H1 (cell line): ENCODE results near the gene GLDC. TPM values are rescaled to one million over a fixed set of nuclear protein-coding genes. Genes with fewer than 3 reads are reported as not detected.

Source experiments
- RBBP5 ChIP-seq: IDR thresholded peaks from 2 replicates; pipeline ENCODE4 v1.7.1; 2012; ENCODE audit warnings: low read depth, mild to moderate bottlenecking, inconsistent platforms, low read length, moderate library complexity, borderline replicate concordance
- polyA plus RNA-seq, 7 experiments: library from polyadenylated mRNA; depleted of rRNA in 3 of 7; stranded (reverse) in 5 of 7; unstranded in 2 of 7; fragments of >200 nt in 5 of 7; fragments of 200-250 nt in 2 of 7; gene quantifications; 1 replicate in 5 of 7; 2 replicates in 1 of 7; 4 replicates in 1 of 7; pipeline versions ENCODE4 v1.2.1 to v1.2.3, GENCODE V29; 2011 to 2013; ENCODE audit warnings: missing spikeins in 2 of 7, mixed read lengths in 2 of 7
- total RNA-seq: library from RNA; stranded (reverse); fragmentation: NEBNext Ultra II Directional; extraction: Animal tissue kit (Norgen Biotek cat#: 25700); gene quantifications from 2 replicates; pipeline ENCODE4 v1.2.1, GENCODE V29; 2021

Gene GLDC
- total and polyA plus RNA-seq, 2 of the 8 experiments (the other 6 are each of a cell fraction or from before 2014, with no cell fraction given), result 48.8 to 101 TPM

DNA sequence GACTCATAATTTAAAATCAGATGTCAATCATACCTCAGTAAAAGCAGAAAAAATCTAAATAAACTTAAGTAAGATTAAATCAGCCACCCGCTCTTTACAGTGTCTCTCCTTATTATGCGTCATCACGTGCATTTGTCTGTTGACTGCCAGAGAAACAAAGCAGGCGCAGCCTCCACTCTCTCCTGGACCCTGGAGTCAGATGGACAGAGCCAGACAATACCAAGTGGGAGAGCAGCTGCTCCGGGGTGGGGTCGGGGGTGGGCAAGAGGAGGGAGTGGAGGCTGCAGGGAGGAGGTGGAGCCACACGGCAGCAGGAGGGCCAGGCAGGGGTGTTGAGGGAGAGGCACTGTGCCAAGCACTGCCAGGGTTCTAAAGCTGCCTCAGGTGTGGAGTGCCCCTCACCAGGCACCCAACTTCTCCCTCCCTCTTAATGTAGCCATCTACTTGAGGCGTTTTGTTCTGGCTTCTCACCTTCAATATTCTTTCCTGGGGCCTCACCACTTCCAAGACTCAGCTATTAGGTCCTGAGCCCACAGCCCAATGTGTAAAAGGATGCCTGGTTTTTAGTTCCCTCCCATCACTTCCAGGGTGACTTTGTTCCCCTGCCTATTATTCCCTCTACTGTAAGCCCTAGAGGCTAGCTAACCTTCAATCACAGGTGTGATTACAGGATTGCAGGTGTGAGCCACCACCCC lies 96.3 kb downstream of the GLDC start (continued):
- TF ChIP-seq RBBP5, result no peak
- TF ChIP-seq, all 59 proteins: peak for 0
